HG02981 (cell line): ENCODE measurements around the gene P4HB.
A peak's percentile ranks its signal among the peaks of the same experiment; 100 is the strongest.

ENCODE experiments used
- ATAC-seq: cut with Tn5 transposase; IDR thresholded peaks from one replicate; pipeline ENCODE4 v1.9.1; 2021; ENCODE audit warnings: mild to moderate bottlenecking, moderate library complexity; ENCODE audit not compliant: unreplicated experiment

P4HB gene

DNA sequence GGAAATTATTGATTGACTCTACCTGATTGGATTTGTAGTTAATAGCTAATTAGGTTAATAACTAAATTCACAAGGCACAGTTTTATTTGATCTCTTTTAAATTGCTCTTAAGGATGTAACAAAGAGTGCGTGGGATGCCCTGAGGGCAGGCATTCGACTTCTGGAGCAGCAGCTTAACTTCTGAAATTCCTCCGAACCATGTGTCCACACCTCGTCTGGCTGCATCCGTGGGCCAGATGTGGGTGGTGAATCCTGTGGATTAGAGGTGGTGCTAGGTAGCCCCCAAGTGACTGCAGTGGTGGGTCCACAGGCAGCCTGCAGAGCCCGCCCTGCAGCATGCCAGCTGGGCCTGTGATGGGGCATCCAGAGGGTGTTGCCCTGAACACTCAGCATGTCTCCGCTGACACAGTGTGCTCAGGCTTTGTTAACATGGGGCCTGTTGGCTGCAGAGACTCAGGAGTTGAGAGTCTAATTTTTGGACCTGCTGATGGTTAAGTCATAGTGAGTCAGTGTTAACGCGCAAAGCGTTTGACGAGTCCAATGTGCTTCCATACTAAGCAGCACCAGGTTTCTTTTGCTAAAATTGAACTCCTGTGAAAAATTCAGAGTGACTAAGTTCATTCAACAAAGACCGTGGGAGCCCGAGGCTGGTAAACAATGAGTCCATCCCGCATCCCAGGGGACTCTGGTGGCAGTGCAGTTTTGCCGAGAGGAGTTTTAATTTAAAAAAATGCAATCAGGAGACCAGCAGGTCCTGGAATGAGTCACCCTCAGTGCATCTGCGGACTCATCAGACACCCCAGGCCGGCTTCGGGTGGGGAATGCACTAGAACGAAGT lies 37.9 kb upstream of the P4HB start:
- ATAC-seq = no peak

DNA sequence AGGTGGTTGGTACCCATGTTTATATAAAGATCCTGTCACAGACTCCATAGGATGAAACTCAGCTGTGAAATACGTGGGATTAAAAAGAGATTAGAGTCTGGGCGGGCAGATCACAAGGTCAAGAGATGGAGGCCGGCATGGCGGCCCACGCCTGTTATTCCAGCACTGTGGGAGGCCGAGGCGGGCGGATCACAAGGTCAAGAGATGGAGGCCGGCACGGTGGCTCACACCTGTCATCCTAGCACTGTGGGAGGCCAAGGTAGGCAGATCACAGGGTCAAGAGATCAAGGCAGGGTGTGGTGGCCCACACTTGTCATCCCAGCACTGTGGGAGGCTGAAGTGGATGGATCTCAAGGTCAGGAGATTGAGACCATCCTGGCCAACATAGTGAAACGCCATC lies 35.1 kb upstream of the P4HB start:
- no peak for ATAC-seq

DNA sequence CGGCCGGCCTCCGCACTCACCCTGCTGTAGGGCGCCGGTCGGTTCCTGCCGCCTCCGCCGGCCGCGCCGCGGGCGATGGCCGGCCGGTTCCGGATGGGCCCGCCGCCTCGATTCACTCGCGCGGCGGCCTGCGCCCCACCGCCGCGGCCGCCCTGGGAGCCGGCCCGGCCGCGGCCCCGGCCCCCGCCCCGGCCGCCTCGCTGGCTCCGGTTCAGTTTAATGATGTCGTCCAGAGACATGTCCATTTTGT lies 30.9 kb upstream of the P4HB start:
- peak; percentile 19 for ATAC-seq

DNA sequence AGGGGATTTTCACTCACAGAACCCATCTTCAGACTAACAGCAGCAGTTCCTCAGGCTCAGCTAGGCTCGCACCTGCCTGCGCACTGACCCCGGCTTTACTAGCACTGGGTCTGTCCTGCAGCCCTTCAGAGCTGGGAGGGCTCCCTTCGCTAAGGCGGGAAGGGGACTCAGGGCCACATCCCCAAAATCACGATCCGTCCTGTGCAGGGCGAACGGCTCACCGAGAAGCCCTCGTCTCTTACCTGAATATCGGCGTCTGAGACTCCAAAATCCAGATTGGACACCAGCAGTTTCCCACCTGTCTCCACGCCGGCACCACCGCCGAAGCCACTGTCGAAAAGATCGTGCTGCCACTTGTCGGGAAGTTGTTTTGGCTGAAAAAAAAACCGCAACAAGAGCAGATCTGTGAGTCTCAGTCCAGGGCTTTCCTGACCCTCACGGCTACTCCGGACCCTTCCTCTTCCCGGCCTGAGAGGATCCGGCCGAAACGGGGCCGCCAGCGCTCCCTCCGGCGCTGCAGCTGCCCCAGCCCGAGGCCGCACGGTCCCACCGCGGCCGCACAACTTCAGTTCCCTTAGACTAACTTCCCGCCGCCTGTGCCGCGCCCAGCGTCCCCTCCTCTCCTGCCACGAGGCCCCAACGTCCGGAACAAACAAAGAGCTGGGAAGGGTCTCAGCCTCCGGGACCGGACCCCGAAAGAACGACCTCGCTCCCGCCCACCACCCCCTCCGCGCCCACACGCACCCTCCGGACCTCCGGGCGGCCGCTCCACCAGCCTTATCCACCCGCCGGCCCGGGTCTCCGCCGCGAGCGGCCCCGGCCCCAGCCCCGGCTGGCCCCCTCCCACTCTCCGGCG lies 30.3 kb upstream of the P4HB start:
- ATAC-seq = no peak

DNA sequence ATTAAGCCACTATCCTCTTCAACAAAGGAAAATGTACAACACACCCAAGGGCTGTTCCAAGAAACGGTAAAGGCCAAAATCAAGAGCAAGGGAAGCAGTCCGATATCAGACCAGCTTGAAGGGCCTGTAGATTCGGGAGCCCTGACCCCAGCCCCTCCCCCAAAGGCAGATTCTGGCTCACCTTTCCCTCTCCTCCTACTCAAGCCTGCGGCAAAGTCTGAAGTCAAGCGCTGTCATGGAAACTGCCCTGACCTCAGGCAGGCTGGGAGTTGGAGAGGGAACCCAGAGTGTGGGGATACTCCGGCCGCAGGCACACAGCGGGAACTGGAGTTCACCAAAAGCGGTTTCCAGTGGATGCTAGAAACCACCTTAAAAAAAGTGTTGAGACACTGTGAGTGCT lies 29.3 kb upstream of the P4HB start:
- no peak for ATAC-seq

DNA sequence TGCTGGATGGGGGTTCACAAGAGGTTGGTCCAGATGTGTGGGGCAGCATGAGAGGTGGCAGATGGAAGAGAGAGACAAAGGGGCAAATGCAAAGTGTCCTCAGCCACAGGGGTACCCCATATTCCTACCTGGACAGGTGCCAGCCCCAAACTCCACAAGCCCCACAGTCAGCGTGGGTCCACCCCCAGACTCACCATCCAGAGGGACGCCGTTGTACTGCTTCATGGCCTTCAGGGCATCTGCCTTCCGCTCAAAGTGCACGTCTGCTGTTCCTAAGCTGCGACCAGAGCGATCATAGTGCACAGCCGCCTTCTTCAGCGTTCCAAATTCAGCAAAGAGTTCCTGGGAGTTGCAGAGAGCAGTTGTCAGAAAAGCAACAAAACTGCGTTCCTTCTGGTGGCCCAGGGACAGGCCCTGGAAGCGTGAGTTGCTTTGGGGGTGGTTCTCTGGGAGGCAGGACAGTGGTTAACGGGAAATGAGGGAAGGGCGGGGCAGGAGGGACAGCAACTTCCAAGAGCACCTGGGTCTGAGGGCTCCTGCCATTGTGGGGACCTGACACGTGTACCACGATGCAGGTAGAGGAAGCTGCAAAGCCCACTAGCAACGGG lies 28.8 kb upstream of the P4HB start:
- ATAC-seq = no peak

DNA sequence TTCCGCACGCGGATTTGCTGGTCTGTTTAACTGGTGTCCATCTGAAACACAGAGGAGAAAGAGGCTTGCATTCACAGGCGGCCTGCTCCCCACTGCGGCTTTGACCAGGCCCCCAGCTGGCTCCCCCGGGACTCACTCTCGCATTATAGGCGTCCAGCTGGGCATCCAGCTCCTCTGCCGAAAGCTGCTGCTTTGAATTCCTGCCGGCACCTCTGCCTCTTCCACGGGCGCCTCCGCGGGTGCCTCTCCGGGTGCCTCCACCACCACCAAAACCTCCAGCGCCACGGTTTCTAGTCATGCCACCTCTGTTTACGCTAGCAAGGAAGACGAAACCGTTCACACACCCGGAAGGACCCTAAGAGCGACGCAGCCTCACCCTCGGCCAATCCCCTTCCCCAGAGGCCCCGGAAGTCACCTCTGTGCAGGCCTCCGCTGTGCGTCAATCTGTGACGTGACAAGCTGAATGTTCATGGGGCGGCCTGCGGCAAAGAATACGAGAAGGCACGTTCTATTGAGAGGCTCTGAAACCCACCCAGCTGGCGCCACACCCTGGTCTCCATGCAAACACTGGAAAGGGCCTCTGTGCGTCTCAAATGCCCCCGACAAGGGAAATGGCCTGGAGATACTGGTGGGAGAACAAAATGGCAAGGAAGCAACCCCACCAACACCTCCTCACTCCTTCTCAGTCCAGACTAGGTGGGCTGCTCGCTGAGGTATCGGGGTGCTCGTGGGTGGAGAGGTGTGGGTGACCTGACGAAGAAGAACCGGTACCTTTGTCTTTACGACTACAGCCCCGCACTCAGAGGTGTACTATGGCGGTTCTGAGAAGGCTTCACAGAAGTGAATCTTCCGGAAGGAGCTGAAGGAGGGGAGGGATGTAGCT lies 28.0 kb upstream of the P4HB start:
- ATAC-seq = no peak

DNA sequence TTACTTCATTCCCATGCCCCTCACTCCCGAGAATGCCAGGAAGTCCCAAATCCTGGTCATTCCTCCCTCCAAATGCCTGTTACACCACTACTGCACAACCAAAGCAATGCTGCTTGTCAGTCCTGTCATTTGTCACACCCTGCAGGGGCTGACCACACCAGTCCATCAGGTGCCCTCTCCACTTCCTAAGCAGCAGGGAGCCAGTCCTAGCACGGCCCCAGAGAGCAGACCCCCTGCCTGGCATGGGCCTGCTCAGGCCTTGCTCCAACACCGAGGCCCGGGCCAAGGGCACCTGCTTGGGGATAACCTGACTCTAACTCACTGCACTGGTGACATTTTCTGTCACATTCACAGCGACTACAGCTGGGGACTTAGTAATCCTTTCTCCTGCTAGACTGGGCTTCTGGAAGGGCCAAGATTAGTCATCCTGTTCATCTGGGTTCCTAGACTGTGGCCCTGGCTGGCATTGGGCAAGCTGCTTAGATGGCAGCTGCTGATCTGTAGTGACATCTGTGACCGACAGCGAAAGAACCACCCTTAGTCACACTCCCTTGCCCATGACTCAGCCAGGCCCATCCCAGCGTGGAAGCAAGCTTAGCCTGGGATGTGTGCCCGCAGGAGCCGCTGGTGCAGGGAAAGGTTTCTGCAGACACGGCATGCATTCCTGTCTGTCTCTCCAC lies 25.7 kb upstream of the P4HB start:
- no peak for ATAC-seq

DNA sequence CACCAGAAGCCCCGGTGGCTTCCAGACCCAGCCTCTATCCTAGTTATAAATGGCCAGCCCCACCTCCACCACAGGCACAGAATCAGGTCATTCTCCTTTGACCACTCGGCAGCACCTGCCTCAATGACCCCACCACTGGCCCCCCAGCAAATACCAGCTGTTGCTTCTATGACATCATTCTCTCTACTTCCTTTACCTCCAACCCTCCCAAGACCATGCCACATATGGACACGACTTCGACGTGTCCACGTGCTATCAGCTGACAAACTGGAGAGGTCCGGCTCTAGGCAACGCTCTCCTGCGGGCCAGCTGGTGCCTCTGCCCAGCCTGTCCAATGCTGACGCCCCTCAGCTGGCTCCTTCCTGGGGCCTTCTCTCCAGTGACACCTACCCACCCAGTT lies 25.1 kb upstream of the P4HB start:
- ATAC-seq = no peak

DNA sequence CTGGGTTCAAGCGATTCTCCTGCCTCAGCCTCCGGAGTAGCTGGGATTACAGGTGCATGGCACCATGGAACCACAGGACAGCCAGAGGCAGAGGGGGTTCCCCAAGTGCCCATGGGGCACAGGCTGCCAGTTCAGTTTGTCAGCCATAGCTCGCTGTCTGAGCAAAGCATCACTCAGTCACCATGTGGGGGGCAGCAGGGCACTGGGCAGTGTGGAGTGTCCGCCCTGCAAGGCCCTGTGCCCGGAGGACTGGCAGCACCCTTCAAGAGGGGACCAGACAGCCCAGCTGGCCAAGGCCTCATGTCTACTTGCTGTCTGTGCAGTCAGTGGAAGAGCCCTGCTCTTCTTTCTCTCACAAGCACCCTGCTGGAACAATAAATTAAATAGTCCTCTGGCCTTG lies 24.6 kb upstream of the P4HB start:
- no peak for ATAC-seq

DNA sequence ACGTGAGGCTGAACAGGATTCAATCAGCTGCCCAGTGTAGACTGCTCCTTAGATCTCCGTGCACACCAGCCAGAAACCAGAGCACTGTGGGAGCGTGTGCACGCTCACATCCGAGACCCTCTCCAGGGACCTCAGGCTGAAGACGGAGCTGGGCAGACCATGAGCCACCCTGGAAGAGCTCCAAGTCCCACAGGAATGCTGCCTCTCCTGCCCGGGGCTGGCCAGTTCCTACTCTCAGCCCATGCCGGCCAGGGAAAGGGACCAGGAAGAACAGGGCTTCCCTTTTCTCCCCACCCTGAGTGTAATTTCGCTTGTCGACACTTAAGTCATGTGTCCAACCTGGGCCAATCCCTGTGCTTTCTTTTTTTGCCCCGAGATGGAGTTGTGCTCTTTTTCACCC lies 24.2 kb upstream of the P4HB start:
- ATAC-seq = no peak

DNA sequence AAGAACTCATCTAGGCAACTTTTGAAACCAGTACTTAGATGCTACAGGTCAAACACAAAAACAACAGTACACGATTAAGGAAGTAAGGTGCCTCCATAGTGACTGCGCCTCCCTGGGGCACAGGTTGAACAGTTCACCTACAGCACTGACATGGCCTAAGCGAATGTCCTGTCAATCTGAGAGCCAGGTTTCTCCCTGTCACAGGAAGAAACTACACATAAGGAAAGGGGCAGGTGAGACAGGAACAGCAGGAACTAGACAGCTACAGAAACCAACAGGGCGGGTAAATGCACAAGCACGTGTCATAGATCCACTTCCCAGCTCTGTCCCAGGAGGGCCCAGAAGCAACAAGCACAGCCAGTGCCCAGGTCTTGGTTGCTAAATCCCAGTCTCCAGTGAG lies 18.8 kb upstream of the P4HB start:
- ATAC-seq = no peak

DNA sequence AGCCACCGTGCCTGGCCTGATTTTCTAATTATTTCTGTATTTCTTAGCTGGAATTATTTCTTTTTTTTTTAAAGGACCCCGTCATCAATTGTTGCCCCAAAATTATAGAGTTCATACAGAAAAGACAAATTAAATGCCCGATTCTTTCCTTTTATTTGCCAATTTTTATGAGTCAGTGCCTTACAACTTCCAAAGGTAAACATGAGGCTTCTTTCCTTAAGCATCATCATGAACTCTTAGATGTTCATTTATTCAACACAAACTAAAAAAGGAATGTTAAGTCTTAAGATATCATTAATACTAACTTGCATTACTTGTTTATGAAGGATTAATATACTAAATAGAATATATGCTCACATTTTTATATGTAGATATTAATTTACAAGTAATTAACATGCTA lies 18.0 kb upstream of the P4HB start:
- no peak for ATAC-seq

DNA sequence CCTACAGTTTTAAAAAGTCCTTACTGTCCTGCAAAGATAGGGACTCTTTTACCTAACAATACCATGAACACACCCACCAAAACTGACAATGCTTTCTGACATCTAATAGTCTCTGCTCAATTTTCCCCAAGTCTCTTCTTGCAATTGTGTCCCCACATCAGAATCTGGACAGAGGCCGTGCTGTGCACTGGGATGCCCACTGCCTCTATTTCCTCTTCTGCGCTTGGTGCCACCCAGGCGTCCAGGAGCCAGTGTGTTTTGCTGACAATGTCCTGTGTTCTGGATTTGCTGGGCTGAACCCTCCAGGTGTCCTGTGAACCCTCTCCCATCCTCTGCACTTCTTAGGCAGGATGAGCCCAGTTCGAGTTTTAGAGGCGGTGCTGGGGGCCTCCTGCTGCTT lies 17.2 kb upstream of the P4HB start:
- no peak for ATAC-seq

DNA sequence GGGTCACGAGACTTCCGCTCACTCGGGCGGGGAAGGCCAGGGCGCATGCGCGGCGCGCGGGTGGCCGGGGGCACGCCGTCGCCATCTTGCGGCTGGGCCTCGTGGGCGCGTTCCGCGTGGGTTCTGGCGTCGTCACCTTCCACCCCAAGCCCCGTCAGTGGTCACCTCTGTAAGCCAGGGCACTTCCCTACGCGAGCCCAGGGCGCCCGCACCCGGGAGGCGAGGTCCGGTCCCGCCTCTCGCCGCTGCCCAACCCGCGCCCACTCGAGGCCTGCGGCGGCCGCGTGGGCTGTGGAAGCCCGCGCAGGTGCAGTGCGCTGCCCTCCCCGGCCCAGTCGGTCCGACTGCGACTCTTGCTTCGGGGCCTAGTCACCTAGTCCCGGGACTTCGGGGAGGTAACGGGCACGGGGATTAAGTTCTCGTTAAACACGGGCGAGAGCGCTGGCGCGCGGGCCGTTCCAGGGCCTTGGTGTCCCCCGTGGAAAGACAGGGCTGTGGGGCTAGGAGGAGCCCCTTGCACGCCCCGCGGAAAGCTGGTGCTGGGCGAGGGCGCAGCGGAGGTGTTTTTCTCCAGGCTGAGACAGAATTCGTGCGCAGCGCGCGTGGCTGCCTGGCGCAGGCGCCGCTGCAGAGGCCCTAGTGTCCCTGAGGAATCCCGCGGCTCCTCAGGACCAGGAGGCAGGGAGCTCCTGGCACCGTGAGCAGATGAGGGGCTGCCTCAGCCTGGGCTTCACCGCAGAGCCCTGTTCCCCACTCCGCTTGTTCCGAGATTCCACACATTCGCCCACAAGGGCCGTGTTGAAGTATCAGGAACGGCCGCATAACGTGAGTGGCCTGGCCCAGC lies 11.3 kb upstream of the P4HB start:
- peak; percentile 47 for ATAC-seq

DNA sequence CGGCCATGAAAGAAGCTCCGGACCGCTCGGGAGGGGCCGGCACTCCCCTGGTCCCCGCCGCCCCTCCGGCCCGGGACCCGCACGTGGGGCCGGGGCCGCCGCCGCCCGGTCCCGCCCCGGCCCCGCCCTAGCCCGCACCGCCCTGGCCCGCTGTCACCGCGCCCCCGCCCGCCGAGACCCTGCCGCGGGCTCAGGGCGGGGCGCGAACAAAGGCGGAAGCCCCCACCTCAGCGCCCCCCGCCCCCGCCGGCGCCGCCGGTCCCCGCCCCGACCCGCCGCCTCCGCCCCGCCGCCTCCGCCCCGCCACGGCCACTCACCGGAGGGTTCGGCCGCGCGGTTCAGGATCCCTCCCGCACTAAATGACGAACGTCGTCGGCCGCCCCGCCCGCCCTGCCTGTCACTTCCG lies 10.6 kb upstream of the P4HB start, which contains the start of gene ARHGDIA:
TSS of gene ARHGDIA (minus strand) at position 357 of the 406 bp plus-strand sequence. CDS start 1,407 bp downstream, outside the sequence.
- ATAC-seq = peak; percentile 7

DNA sequence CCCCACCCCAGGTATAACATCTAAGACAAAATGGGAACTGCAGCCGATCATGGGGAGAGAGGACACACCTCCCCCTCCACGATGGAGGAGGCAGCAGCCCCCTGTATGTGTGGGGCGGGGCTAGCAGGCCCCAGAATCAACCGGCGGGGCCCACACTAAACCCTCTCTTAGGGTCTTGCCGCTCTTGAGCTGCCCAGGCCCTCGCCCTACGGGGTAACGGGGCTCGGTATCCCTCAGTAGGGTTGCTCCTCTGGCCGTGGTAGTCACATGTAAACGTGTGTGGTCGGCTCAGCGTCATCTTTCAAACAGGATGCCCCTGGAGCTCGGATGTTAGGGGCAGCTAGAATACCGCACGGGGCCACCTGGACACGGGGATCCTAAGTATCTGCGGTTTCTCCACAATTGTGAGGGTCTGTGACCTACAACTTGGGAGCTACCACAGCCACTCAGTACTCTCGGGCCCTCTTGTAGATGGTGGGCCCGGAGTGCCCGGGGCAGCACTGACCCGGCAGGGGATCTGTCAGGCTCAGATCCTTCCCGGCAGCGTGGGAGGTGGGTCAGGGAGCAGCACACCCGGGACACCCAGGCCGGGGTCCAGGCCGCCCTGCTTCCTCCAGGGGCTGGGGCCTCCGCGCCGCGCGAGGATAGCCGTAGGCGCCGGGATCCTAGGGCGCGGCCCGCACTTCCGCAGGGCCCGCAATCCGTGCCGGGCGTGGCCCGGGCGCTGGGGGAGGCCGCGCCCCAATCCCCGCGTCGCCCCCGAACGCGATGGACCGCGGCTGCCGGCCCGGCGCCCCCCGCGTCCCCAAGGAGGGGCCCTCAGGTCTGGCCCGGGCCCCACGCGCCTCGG lies 10.0 kb upstream of the P4HB start:
- peak; percentile 12 for ATAC-seq
